H1 (cell line): ENCODE data around the gene HEBP1. TPM values are rescaled to one million over a fixed set of nuclear protein-coding genes. Genes with fewer than 3 reads are reported as not detected.

Experiments
- CTCF ChIA-PET: fragments of 300-600 bp; sonication (Branson Sonifier 250); formaldehyde crosslinking; loops from one replicate; lab custom pipeline; 2021; ENCODE audit not compliant: partially characterized antibody; lab: Charles Lee
- POLR2A ChIA-PET: fragments of 300-600 bp; sonication (Branson Sonifier 250); formaldehyde crosslinking; loops from one replicate; lab custom pipeline; 2021; ENCODE audit warnings: inconsistent platforms; ENCODE audit not compliant: partially characterized antibody; lab: Charles Lee
- DNase-seq, 2 experiments: peaks; one replicate each; pipeline versions ENCODE4 v3.0.0 to v3.0.0-alpha.2; 2010 to 2022; ENCODE audit warnings: low spot score in 2 of 2, low read depth in 1 of 2, mixed read lengths in 1 of 2
- FAIRE-seq: peaks from 2 replicates; lab custom pipeline; 2011; peaks lifted over from hg19 to GRCh38; lab: Jason Lieb, UNC
- H2AFZ ChIP-seq: 2 replicates; pipeline ENCODE4 v1.8.1; 2012; ENCODE audit warnings: low read length, inconsistent platforms
- H2AK5ac ChIP-seq: 2 replicates; pipeline ENCODE4 v1.6.1; 2013; ENCODE audit warnings: low read depth, low read length
- H2BK120ac ChIP-seq: replicated peaks from 2 replicates; pipeline ENCODE3; 2013; ENCODE audit warnings: low read depth, low read length, inconsistent platforms
- H2BK12ac ChIP-seq: 2 replicates; pipeline ENCODE4 v1.6.1; 2013; ENCODE audit warnings: low read depth, low read length
- H2BK15ac ChIP-seq: 2 replicates; pipeline ENCODE4 v1.6.1; 2013; ENCODE audit warnings: low read length
- H2BK20ac ChIP-seq: 2 replicates; pipeline ENCODE4 v1.6.1; 2013; ENCODE audit warnings: low read length
- H2BK5ac ChIP-seq: 2 replicates; pipeline ENCODE4 v1.6.1; 2013; ENCODE audit warnings: low read depth, low read length
- H3K14ac ChIP-seq: 2 replicates; pipeline ENCODE4 v1.6.1; 2013; ENCODE audit warnings: inconsistent platforms; ENCODE audit not compliant: insufficient read length
- H3K18ac ChIP-seq: 2 replicates; pipeline ENCODE4 v1.6.1; 2013; ENCODE audit warnings: low read length; ENCODE audit errors: extremely low read depth
- H3K23ac ChIP-seq: 2 replicates; pipeline ENCODE4 v1.6.1; 2013; ENCODE audit warnings: inconsistent platforms; ENCODE audit not compliant: insufficient read length
- H3K23me2 ChIP-seq: 2 replicates; pipeline ENCODE4 v1.6.1; 2013; ENCODE audit warnings: low read depth, low read length
- H3K27ac ChIP-seq: 2 replicates; pipeline ENCODE4 v1.6.1; 2011; ENCODE audit warnings: low read depth, low read length, inconsistent platforms
- H3K27me3 ChIP-seq, 4 experiments: replicated peaks in 1 of 4; 1 replicate in 1 of 4; 2 replicates in 3 of 4; pipeline versions ENCODE4 v1.6.1 to v1.8.1; 2011 to 2013; ENCODE audit warnings: low read length in 3 of 4, mild to moderate bottlenecking in 3 of 4, inconsistent platforms in 2 of 4, mixed read lengths in 2 of 4, moderate library complexity in 1 of 4; ENCODE audit not compliant: control insufficient read depth in 3 of 4, insufficient read depth in 3 of 4; ENCODE audit errors: extremely low read depth in 1 of 4
- H3K36me3 ChIP-seq, 4 experiments: 2 replicates each; pipeline versions ENCODE4 v1.6.1 to v1.8.1; 2011 to 2013; ENCODE audit warnings: mild to moderate bottlenecking in 4 of 4, low read length in 3 of 4, moderate library complexity in 2 of 4, control low read depth in 1 of 4, inconsistent platforms in 1 of 4; ENCODE audit not compliant: insufficient read depth in 4 of 4, control insufficient read depth in 2 of 4
- H3K4ac ChIP-seq: replicated peaks from 2 replicates; pipeline ENCODE3; 2013; ENCODE audit warnings: low read length, low read depth, mixed read lengths, inconsistent platforms; ENCODE audit not compliant: insufficient read length
- H3K4me1 ChIP-seq, 4 experiments: replicated peaks in 1 of 4; 1 replicate in 1 of 4; 2 replicates in 3 of 4; pipeline versions ENCODE4 v1.6.1 to v1.8.1; 2011 to 2013; ENCODE audit warnings: low read length in 3 of 4, inconsistent platforms in 2 of 4, mixed read lengths in 1 of 4; ENCODE audit not compliant: insufficient read depth in 4 of 4, control insufficient read depth in 3 of 4
- H3K4me2 ChIP-seq, 2 experiments: 2 replicates each; pipeline versions ENCODE4 v1.6.1 to v1.8.1; 2011 to 2013; ENCODE audit warnings: low read depth in 2 of 2, low read length in 2 of 2, control low read depth in 1 of 2, inconsistent platforms in 1 of 2, mild to moderate bottlenecking in 1 of 2; ENCODE audit not compliant: insufficient read depth in 1 of 2
- H3K4me3 ChIP-seq, 4 experiments: fragments of 200-600, 300-600 bp in 1 of 4; sonication (generic), shearing (Covaris generic), sonication (Bioruptor Twin) in 1 of 4; 2 replicates each; pipeline versions ENCODE4 v1.5.1 to v1.8.1; 2011 to 2016; ENCODE audit warnings: low read length in 4 of 4, low read depth in 3 of 4, control low read depth in 2 of 4, inconsistent platforms in 2 of 4, mild to moderate bottlenecking in 2 of 4, mixed read lengths in 1 of 4, moderate library complexity in 1 of 4; ENCODE audit not compliant: insufficient read depth in 2 of 4; ENCODE audit errors: extremely low read depth in 1 of 4
- H3K56ac ChIP-seq: replicated peaks from 2 replicates; pipeline ENCODE3; 2013; ENCODE audit warnings: low read depth, mild to moderate bottlenecking, mixed read lengths, low read length, inconsistent platforms; ENCODE audit not compliant: insufficient read length
- H3K79me1 ChIP-seq: 2 replicates; pipeline ENCODE4 v1.6.1; 2013; ENCODE audit warnings: low read depth, low read length, control low read depth
- H3K79me2 ChIP-seq, 2 experiments: 2 replicates each; pipeline versions ENCODE4 v1.6.1 to v1.8.1; 2012 to 2013; ENCODE audit warnings: low read length in 2 of 2, mild to moderate bottlenecking in 2 of 2, inconsistent platforms in 1 of 2; ENCODE audit not compliant: insufficient read depth in 2 of 2, control insufficient read depth in 1 of 2
- H3K9ac ChIP-seq, 4 experiments: replicated peaks in 1 of 4; 1 replicate in 1 of 4; 2 replicates in 3 of 4; pipeline versions ENCODE4 v1.6.1 to v1.8.1; 2011 to 2013; ENCODE audit warnings: low read depth in 3 of 4, low read length in 3 of 4, control low read depth in 2 of 4, mild to moderate bottlenecking in 2 of 4, moderate library complexity in 2 of 4, inconsistent platforms in 1 of 4; ENCODE audit errors: extremely low read depth in 1 of 4
- H3K9me3 ChIP-seq, 2 experiments: 2 replicates each; pipeline versions ENCODE4 v1.6.1 to v1.8.1; 2012 to 2013; ENCODE audit warnings: mild to moderate bottlenecking in 2 of 2, moderate library complexity in 2 of 2, control low read depth in 1 of 2, inconsistent platforms in 1 of 2, low read depth in 1 of 2, low read length in 1 of 2, mixed read lengths in 1 of 2; ENCODE audit not compliant: insufficient read depth in 2 of 2
- H4K20me1 ChIP-seq, 2 experiments: replicated peaks in 1 of 2; 2 replicates each; pipeline versions ENCODE3 to v1.8.1; 2011 to 2013; ENCODE audit warnings: inconsistent platforms in 2 of 2, low read length in 2 of 2, mild to moderate bottlenecking in 1 of 2; ENCODE audit not compliant: insufficient read depth in 2 of 2, control insufficient read depth in 1 of 2
- H4K5ac ChIP-seq: 2 replicates; pipeline ENCODE4 v1.6.1; 2013; ENCODE audit warnings: low read length, low read depth, mixed read lengths, inconsistent platforms; ENCODE audit not compliant: insufficient read length
- H4K8ac ChIP-seq: 2 replicates; pipeline ENCODE4 v1.8.0; 2013; ENCODE audit warnings: mild to moderate bottlenecking, moderate library complexity, low read length, inconsistent platforms; ENCODE audit not compliant: insufficient read depth; ENCODE audit errors: extremely low read depth
- H4K91ac ChIP-seq: replicated peaks from 2 replicates; pipeline ENCODE3; 2013; ENCODE audit warnings: low read length, mixed read lengths, inconsistent platforms; ENCODE audit not compliant: insufficient read length
- ASH2L ChIP-seq: fragments of 200-600, 300-600 bp; sonication (generic); IDR thresholded peaks from one replicate; pipeline ENCODE4 v1.7.1; 2017; ENCODE audit warnings: low read length
- CTBP2 ChIP-seq: IDR thresholded peaks from 2 replicates; pipeline ENCODE4 v1.7.0; 2011; ENCODE audit warnings: borderline replicate concordance, mild to moderate bottlenecking, moderate library complexity, mixed read lengths, low read length; ENCODE audit not compliant: insufficient read depth, insufficient read length
- CTCF ChIP-seq, 3 experiments: IDR thresholded peaks; 1 replicate in 2 of 3; 2 replicates in 1 of 3; pipeline versions ENCODE4 v1.5.1 to v1.6.1; 2011; ENCODE audit warnings: low read length in 3 of 3, mild to moderate bottlenecking in 3 of 3, inconsistent platforms in 2 of 3, low read depth in 1 of 3, moderate library complexity in 1 of 3; ENCODE audit not compliant: insufficient read depth in 1 of 3; ENCODE audit errors: control extremely low read depth in 1 of 3
- HDAC2 ChIP-seq, 2 experiments: fragments of 300-600 bp in 1 of 2; sonication (generic) in 1 of 2; IDR thresholded peaks; 2 replicates each; pipeline ENCODE4 v1.6.1; 2011 to 2012; ENCODE audit warnings: low read depth in 2 of 2, low read length in 2 of 2, mild to moderate bottlenecking in 2 of 2, moderate library complexity in 2 of 2, borderline replicate concordance in 1 of 2, inconsistent platforms in 1 of 2
- NANOG ChIP-seq: IDR thresholded peaks from 2 replicates; pipeline ENCODE4 v1.6.1; 2011; ENCODE audit warnings: low read length, low read depth, mild to moderate bottlenecking, inconsistent platforms; ENCODE audit not compliant: insufficient read depth, poor library complexity, severe bottlenecking
- POLR2A ChIP-seq, 2 experiments: IDR thresholded peaks; 1 replicate in 1 of 2; 2 replicates in 1 of 2; pipeline ENCODE4 v1.6.1; 2011; ENCODE audit warnings: low read depth in 2 of 2, low read length in 2 of 2, mild to moderate bottlenecking in 2 of 2; ENCODE audit errors: control extremely low read depth in 1 of 2
- RBBP5 ChIP-seq: IDR thresholded peaks from 2 replicates; pipeline ENCODE4 v1.7.1; 2012; ENCODE audit warnings: low read depth, mild to moderate bottlenecking, inconsistent platforms, low read length, moderate library complexity, borderline replicate concordance
- SP2 ChIP-seq: IDR thresholded peaks from 2 replicates; pipeline ENCODE4 v1.6.1; 2012; ENCODE audit warnings: mild to moderate bottlenecking, low read length, inconsistent platforms
- TAF1 ChIP-seq: IDR thresholded peaks from 2 replicates; pipeline ENCODE4 v1.6.1; 2011; ENCODE audit warnings: mild to moderate bottlenecking, low read depth, low read length
- TAF7 ChIP-seq: optimal IDR thresholded peaks from 2 replicates; pipeline ENCODE3; 2011; ENCODE audit warnings: low read depth, mild to moderate bottlenecking, inconsistent platforms, low read length, moderate library complexity, borderline replicate concordance
- WGBS, 2 experiments: shearing (Covaris generic) in 1 of 2; methylation state at CpG; one replicate each; pipeline versions ENCODE4 v1.1.6 to v1.1.7; 2013 to 2015; ENCODE audit warnings: low lambda C conversion rate in 2 of 2, mixed read lengths in 2 of 2, inconsistent platforms in 1 of 2, low coverage in 1 of 2, missing lambda C conversion rate in 1 of 2; ENCODE audit not compliant: insufficient replicate concordance in 2 of 2, insufficient coverage in 1 of 2, insufficient read length in 1 of 2; ENCODE audit errors: extremely low coverage in 1 of 2, missing lambda C conversion rate in 1 of 2; 5-methylcytosine and 5-hydroxymethylcytosine counted together
- polyA plus RNA-seq, 7 experiments: library from polyadenylated mRNA; depleted of rRNA in 3 of 7; stranded (reverse) in 5 of 7; unstranded in 2 of 7; fragments of >200 nt in 5 of 7; fragments of 200-250 nt in 2 of 7; gene quantifications; 1 replicate in 5 of 7; 2 replicates in 1 of 7; 4 replicates in 1 of 7; pipeline versions ENCODE4 v1.2.1 to v1.2.3, GENCODE V29; 2011 to 2013; ENCODE audit warnings: missing spikeins in 2 of 7, mixed read lengths in 2 of 7
- total RNA-seq: library from RNA; stranded (reverse); fragmentation: NEBNext Ultra II Directional; extraction: Animal tissue kit (Norgen Biotek cat#: 25700); gene quantifications from 2 replicates; pipeline ENCODE4 v1.2.1, GENCODE V29; 2021

HEBP1 gene
- total and polyA plus RNA-seq, 2 of the 8 experiments (the other 6 are each of a cell fraction or from before 2014, with no cell fraction given) = 30.8 to 56.1 TPM

DNA sequence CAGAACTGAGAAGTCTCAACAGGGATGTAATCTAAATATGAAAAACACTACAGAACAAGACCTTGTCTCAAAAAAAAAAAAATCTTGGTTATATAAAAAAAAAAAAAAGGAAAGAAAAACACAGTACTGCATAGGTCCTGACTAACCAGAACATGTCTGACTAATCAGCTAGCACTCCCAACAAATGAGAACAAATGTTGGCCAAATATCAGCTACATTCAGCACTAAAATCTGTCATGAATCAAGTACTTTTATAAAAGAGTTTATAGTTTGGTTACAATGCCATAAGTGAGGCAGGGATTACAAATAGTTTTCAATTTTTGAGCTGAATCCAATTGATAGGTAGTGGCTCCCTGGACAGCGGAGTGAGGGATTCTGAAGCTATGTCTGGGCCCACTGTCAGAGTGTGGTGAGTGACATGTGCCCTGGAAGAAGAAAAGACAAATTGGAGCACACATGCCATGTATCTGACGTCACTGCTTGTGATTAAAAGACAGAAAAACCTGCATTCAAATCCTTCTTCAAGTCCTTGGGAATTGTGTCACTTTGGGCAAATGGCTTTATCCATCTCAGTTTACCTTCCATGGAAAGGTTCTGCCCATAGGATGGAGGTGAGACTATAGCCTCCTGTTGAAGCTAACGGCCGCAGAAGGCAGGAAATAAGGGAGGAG, 38.6 kb upstream of the HEBP1 start:
- Histone ChIP-seq H2BK15ac (no peak overlapping the region), H2BK120ac (no peak overlapping the region)
- CTCF ChIA-PET = interaction anchor here (0.5 to 2.2 kb wide), 11 partner anchors 10 to 251 kb away, joined by 3 to 7 read pairs (median 3); no protein-coding TSS in a partner anchor
- TF ChIP-seq SP2 (no peak), HDAC2 (IDR thresholded peaks at IDR 0.05; ENCODE audit: borderline replicate concordance in 1 of 2, low read depth in 2 of 2, low read length in 2 of 2) (no peak), POLR2A (IDR thresholded peaks at IDR 0.05; ENCODE audit: control extremely low read depth in 1 of 2, low read depth in 2 of 2, low read length in 2 of 2) (no peak), TAF1 (no peak), CTBP2 (no peak), RBBP5 (no peak), TAF7 (no peak), ASH2L (no peak), NANOG (no peak), CTCF (IDR thresholded peaks at IDR 0.05; ENCODE audit: control extremely low read depth in 1 of 3, insufficient read depth in 1 of 3, low read depth in 1 of 3, low read length in 3 of 3) (no peak)

More for the DNA sequence above, 38.6 kb upstream of the HEBP1 start:
- Histone ChIP-seq H3K27me3 (no peaks in the 10 kb centered on the region), H2AK5ac (no peak overlapping the region), H2BK5ac (no peak overlapping the region), H3K79me1 (no peaks in the 10 kb centered on the region), H4K91ac (no peak overlapping the region), H3K4ac (no peak overlapping the region), H4K20me1 (no peaks in the 10 kb centered on the region), H4K5ac (no peak overlapping the region), H3K23me2 (no peaks in the 10 kb centered on the region), H4K8ac (no peak overlapping the region), H2AFZ (no peak overlapping the region), H3K56ac (no peak overlapping the region), H3K23ac (no peak overlapping the region), H3K4me3 (no peak overlapping the region), H3K18ac (no peak overlapping the region), H3K9ac (no peak overlapping the region), H3K4me2 (no peak overlapping the region), H3K14ac (no peak overlapping the region), H3K36me3 (no peaks in the 10 kb centered on the region), H2BK20ac (no peak overlapping the region), H3K79me2 (no peaks in the 10 kb centered on the region), H3K9me3 (no peaks in the 10 kb centered on the region), H3K4me1 (no peaks in the 10 kb centered on the region), H2BK12ac (no peak overlapping the region), H3K27ac (no peak overlapping the region)
- WGBS, 2 experiments = 90% methylated on average over 4 of the region's 4 CpGs; no CpG with 5 or more reads in 1 of the 2 experiments
- DNase-seq (no peak), FAIRE-seq (no peak)
- POLR2A ChIA-PET = no interaction called here
